Measurements from ENCODE around the gene RB1.

The RB1 gene

GRCh38 chr13:48457578-48458242, 154.2 kb downstream of the RB1 start:
- DNase-seq: no peak

GRCh38 chr13:48475230-48475629, 171.7 kb downstream of the RB1 start:
- DNase-seq: no peak

GRCh38 chr13:48476215-48476614, 172.7 kb downstream of the RB1 start:
- DNase-seq: no peak

GRCh38 chr13:48476686-48477085, 173.1 kb downstream of the RB1 start:
- no peak for DNase-seq

DNA sequence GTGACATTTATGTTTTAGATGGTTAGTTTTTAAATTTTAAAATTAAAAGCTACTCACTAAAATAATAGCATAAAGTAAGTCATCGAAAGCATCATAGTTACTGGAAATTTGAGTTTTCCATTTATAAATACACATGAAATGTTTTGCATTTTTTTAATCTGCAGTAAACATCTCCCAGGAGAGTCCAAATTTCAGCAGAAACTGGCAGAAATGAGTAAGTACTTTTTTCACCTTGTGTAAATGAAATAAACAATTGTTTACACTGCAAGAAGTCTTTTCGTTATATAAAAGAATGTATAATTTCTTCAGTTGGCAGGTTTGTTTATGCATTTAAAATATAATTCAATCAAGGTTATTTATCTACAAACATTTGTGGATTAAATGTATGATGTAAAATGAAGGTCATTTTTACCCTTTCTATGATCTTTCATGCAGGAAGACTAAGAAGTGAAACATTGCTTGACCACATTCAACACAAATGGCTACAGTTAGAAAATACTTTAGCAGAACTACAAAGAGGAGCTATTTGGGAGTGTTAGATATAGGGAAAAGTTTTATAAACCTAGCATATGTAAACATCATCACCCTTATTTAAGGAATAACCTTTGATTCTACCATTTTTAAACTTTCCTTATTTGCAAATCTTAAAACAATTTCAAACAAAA, 173.8 kb downstream of the RB1 start:
- no peak for DNase-seq

DNA sequence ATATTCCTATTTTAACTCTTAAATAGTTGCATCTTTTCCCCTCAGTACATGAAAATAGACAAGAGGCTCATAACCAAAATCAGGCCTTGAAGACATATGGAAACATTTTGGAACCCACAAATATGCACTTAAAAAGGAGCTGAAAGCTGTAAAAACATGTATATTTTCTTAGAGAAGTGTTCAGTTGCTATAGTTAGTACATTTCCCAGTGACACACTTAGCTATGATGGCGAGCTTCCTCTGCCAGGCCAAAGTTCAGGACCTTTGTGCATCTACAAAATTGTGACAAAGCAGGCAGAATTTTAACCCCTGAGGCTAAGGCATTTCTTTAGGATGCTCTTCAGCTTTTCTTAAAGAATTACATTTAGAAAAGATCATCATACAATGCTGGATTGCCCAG, 174.8 kb downstream of the RB1 start:
- no peak for DNase-seq

DNA sequence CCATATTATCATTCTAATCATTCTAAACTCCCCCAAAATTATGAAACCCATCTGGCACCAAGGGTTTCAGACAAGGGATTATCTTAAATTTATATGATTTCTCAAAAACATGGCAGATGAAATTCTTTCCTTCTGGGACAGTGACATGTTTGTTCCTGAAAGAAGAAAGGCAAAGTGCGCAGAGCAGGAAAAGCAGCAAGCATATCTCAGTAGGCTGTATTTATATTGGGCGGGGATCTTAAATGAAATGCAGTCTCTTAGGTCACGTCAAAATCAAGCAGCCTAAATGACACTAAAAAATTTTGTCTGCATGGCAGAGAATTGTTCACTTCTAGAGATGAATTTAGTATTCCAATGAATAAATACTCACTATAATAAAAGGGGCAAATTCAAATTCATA, 180.0 kb downstream of the RB1 start:
- DNase-seq: no peak

- no peak for DNase-seq
These were observed 181.9 kb downstream of the RB1 start for GRCh38 chr13:48485432-48485831.

- no peak for DNase-seq
These were observed 182.8 kb downstream of the RB1 start for GRCh38 chr13:48486362-48486761.

DNA sequence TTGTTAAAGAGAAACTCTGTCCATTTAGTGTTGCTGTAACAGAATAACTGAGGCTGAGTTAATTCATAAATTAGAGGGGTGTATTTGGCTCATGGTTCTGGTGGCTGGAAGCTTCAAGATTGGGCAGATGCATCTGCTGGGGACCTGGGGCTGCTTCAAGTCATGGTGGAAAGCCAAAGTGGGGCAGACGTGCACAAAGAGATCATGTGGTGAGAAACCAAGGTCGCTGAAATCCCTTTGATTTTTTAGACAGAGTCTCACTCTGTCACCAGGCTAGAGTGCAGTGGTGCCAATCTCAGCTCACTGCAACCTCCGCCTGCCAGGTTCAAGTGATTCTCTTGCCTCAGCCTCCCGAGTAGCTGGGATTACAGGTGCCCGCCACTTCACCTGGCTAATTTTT, 183.3 kb downstream of the RB1 start:
- no peak for DNase-seq

- DNase-seq: no peak
These were observed 184.4 kb downstream of the RB1 start for GRCh38 chr13:48487968-48488367.

DNA sequence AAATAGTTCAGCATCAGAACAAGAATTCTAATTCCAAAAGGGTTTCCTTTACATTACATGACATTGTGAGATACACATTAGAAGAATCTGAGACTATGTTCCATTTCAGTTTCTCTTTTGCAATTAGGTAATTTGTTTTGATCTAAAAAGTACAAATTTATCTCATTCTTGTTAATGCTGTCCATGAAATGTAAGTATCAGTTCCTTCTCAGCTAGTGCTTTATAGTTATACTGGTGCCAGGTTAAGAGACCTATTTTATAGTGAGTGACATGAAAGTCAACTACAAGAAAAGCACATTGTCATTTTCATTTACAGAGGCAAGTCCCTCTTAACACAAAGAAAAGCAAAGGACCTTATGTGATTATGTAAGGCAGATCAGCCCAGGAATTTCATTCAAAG, 185.4 kb downstream of the RB1 start:
- DNase-seq: no peak

DNA sequence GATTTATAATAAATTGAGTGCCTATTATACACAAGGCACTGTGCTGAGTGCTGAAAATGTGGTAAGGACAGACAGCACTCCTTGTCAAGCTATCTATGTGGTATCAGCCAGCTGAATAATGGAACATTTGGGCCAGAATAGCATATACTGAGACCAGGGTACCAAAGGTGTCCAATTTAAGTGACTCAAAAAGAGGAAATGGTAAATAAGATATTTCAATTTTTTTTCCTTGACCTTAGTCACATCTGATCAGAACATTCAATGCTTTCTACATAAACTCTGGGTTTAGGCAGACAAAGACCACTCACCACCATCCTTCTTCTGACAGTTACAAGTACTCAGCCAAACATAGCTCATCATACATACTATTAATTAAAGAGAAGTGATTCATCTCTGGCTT, 186.1 kb downstream of the RB1 start:
- DNase-seq: no peak

- no peak for DNase-seq
These were observed 186.7 kb downstream of the RB1 start for GRCh38 chr13:48490241-48490640.

GRCh38 chr13:48491423-48492095, 188.0 kb downstream of the RB1 start:
- no peak for DNase-seq

- DNase-seq: no peak
These were observed 188.5 kb downstream of the RB1 start for GRCh38 chr13:48492096-48492440.

DNA sequence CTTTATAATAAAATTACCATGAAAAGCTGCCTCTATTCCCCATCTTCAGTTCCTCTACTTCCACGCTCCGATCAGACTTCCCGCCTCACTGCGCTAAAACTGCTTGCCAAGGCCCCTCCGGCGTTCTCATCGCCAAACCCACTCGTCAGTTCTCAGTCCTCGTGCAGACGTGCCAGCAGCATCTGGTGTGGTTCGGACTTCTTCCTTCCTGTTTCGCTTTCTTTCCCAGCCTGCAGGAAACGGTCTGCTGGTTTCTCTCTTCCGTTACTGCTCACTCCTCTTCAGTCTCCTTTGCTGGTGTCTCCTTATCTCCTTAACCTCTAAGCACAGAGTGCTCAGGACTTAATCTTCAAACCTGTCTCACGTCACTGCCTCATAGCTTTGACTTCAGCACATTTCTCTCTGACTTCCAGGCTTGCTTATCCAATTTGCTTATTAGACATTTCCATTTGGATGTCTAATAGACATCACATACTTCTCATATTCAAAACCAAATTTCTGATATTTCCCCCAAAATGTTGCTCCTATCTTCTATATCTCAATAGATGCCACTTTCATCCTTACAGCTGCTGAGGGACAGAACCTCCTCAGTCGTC, 189.0 kb downstream of the RB1 start:
- no peak for DNase-seq

DNA sequence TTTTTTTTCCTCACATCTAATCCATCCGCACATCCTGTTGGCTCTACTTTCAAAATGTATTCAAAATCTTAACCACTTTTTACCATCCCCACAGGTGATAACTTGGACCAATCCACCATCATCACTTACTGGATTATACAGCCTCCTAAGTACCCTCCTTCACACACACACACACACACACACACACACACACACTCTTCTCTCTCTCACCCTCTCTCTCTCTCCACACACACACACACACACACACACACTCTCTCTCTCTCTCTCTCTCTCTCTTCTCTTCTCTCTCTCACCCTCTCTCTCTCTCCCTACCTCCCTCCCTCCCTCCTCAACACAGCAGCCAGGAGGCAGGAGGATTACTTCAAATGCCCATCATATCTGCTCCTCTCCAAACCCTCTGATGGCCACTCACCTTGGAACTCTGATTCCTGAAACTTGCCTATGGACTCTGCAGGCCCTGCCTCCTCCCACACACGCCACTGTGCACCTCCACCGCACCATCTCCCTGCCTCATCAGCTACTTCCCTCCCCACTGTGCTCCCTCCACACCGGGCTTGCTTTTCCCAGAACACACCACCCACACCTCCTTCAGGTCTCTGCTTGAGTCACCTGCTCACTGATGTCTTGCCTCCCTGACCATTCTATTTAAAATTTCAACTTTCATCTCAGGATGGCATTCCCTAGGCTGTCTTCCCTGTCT, 189.7 kb downstream of the RB1 start:
- DNase-seq: no peak

GRCh38 chr13:48493851-48494250, 190.3 kb downstream of the RB1 start:
- DNase-seq: no peak

DNA sequence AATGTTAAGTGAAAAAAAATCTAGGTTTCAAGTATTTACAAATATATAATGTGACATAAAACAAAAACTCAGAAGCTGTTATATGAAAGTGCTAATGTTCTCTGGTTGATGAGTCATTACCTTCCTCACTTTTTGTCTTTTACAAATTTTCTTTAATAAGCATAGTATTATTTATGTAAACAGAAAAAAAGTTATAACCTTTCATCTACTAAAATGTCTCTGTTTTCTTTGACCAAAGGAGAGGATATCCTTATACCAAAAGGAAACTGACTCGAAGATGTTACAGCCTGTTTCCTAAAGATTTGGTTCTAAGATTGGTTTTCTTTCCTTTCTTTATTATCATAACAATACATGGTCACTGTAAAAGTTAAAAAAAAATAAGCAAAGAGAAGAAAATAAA, 191.3 kb downstream of the RB1 start:
- DNase-seq: no peak

DNA sequence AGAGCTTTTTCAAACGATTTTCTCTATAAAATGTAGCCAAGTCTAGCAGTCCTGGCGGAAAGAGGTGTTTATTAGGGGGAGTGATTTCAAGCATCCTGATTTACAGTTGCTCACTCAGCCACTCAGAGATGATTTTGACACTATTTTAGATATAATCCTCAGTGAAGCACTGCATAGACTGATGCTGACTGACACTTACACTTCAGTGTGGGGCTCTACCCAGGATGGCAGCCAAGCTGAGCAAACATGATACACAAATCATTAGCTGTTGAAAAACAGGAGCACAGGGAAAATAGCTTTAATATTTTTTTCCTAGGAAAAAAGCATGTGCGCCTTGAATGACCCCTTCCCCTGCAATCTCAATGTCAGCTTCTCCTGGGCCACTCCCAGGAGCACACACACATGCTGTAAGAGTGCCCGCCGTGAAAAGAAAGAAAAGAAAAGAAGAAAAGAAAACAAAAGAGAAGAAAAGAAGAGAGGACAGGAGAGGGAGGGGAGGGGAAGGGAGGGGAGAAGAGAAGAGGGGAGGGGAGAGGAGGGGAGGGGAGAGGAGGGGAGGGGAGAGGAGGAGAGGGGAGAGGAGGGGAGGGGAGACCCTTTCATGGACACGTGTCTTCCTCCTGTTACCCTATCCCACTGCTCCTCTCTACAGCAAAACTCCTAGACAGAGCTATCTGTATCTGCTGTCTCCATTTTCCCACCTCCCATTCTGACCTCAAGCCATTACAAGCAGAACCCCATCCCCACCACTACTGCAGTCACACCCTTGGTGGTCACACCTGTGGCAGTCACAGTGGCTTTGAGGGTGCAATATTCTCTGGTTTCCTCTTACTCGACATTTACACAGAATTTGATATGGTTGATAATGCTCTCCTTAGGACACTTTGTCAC, 193.0 kb downstream of the RB1 start:
- no peak for DNase-seq

DNA sequence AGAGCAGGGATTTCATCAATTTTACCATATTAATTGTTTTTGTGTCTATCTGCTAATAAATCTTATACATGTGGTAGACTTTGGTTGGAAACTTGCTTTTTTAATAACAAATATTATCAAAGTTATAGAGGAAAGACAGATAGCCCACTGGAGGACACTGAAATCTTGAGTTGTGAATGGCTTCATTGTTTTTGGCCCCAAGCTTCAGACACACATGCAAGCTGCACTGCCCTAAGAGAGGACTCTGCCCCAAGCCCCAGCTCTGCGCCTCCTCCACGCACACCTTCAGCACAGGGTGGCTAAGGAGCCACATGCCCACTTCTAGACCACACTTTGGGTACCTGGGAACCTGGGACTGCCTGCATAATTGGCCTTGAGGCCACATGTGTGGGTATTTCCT, 194.1 kb downstream of the RB1 start:
- no peak for DNase-seq
